ENCODE measurements around the gene FAM156A.
A peak's percentile ranks its signal among the peaks of the same experiment; 100 is the strongest.

FAM156A gene

DNA sequence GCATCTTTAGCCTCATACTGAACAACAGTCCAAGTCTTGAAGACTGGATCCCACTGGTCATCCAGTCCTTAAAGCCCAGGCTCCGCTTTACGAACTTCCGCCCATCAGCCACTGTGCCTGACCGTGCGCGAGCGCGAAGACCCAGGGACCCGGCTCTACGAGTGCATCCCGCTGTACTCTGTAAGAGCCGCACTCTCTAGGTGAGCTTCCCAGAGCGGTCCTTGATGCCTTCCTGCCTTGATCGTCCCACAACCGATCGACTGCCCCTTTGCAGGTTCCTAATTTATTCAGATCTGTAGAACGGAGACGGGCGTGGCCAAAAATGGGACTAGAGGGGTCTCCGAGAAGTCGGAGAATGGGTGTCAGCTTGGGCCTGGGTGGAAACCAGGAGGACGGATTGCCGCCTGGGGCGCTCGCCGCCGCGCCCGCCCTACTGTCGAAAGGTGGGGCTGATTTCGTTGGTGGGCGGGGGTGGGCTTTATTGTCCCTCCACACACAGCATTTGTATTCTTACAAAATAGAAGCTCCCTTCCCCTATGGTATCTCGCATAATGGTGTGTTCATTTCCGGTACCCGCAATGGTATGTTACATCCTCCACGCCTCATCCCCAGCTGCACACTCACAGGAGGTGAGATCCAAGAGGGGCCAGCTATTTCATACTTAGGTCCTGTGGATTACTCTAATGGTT, 42.3 kb upstream of the FAM156A start:
- in situ Hi-C loops (cut with MboI; ENCODE audit: low sequenced_read_pairs, unreplicated experiment), result no loop called here
- TF ChIP-seq, protein P1, sequence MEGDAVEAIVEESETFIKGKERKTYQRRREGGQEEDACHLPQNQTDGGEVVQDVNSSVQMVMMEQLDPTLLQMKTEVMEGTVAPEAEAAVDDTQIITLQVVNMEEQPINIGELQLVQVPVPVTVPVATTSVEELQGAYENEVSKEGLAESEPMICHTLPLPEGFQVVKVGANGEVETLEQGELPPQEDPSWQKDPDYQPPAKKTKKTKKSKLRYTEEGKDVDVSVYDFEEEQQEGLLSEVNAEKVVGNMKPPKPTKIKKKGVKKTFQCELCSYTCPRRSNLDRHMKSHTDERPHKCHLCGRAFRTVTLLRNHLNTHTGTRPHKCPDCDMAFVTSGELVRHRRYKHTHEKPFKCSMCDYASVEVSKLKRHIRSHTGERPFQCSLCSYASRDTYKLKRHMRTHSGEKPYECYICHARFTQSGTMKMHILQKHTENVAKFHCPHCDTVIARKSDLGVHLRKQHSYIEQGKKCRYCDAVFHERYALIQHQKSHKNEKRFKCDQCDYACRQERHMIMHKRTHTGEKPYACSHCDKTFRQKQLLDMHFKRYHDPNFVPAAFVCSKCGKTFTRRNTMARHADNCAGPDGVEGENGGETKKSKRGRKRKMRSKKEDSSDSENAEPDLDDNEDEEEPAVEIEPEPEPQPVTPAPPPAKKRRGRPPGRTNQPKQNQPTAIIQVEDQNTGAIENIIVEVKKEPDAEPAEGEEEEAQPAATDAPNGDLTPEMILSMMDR (IDR thresholded peaks at IDR 0.05; ENCODE audit: borderline replicate concordance, control extremely low read depth, extremely low read depth, insufficient read depth, missing control alignments), result no peak
- peak; percentile 32 for DNase-seq (ENCODE audit: low spot score)

DNA sequence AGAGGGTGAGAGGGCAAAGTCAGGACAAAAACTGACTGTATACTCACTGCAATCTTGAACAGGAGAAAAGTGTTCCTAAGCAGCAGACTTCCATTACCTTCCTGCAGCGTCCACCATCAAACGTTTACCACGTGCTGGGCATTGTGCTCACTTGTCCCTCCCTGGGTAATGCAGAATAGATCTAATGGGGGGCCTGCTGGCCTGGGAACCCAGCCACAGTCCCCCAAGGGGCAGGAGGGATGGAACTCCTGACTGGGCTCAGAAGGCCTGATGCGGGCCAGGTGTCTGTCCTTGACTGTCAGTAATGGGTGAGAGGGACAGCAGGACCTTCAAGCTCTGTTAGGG, 37.6 kb upstream of the FAM156A start:
- DNase-seq (ENCODE audit: low spot score), result no peak
- TF ChIP-seq, protein P1 (IDR thresholded peaks at IDR 0.05; ENCODE audit: borderline replicate concordance, control extremely low read depth, extremely low read depth, insufficient read depth, missing control alignments), result no peak
- in situ Hi-C loops (cut with MboI; ENCODE audit: low sequenced_read_pairs, unreplicated experiment), result loop anchor here (25.0 kb wide), 1 partner anchor 409 kb away; no protein-coding TSS in a partner anchor

DNA sequence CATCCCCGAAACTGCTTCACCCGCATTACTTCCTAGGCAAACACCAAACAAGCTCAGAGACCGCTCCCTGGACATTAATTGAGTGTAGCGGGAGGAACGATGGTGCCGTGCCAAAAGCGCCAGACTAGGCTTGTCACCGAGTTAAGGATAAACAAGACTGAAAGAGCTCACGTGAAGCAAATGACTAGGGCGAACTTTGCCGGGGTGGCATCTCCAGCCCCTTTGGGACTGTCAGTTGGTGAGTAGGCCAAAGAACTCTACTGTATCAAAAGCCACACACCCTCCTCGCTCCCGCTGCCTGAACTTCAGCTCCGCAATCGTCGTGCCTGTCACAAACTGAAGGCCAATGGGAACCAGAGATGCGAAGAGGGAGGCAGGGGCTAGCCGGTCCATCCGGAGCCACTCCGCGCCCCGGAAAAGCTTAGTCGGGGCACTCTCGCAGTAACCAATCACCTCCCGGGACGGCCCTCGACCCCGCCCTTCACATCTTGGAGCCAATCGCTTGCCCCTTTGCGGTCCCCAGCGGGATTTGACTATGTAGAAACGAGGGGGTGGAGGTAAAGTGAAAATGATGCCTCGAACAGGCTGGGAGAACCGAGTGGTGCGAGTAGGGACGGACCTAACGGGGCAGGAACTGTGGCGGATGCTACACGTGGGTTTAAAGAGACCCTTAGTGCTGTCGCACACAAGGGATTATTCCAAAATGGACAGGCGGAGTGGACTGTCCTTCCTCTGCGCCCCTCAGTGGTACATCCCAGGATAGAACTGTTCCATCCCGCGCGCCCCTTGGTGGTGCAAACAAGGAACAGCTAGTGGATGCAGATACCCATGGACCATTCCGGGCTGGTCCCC, 37.0 kb upstream of the FAM156A start:
- TF ChIP-seq, protein P1 (IDR thresholded peaks at IDR 0.05; ENCODE audit: borderline replicate concordance, control extremely low read depth, extremely low read depth, insufficient read depth, missing control alignments), result peak; percentile 55

DNA sequence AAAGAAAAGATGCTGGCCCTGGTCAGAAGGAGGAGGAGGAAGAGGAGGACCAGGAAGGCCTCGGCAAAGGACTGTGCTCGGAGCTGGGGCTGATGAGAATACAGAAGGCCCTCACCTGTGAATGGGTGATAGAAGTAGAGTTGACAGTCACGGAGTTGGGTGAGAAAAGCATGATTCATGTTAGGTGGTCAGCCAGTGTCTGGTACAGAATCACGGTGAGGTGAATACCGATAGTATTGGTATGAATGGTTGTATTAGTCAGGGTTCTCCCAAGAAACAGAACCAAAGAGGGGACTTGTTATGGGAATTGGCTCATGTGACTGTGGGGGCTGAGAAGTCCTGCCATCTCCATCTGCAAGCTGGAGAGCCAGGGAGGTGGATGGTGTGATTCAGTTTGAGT, 32.5 kb upstream of the FAM156A start:
- in situ Hi-C loops (cut with MboI; ENCODE audit: low sequenced_read_pairs, unreplicated experiment), result loop anchor here (25.0 kb wide), 1 partner anchor 404 kb away; no protein-coding TSS in a partner anchor
- no peak for DNase-seq (ENCODE audit: low spot score)
- TF ChIP-seq, protein P1 (IDR thresholded peaks at IDR 0.05; ENCODE audit: borderline replicate concordance, control extremely low read depth, extremely low read depth, insufficient read depth, missing control alignments), result no peak

More for the DNA sequence above, 37.0 kb upstream of the FAM156A start:
- peak; percentile 86 for DNase-seq (ENCODE audit: low spot score)
- in situ Hi-C loops (cut with MboI; ENCODE audit: low sequenced_read_pairs, unreplicated experiment), result loop anchor here (25.0 kb wide), 1 partner anchor 408 kb away; no protein-coding TSS in a partner anchor

DNA sequence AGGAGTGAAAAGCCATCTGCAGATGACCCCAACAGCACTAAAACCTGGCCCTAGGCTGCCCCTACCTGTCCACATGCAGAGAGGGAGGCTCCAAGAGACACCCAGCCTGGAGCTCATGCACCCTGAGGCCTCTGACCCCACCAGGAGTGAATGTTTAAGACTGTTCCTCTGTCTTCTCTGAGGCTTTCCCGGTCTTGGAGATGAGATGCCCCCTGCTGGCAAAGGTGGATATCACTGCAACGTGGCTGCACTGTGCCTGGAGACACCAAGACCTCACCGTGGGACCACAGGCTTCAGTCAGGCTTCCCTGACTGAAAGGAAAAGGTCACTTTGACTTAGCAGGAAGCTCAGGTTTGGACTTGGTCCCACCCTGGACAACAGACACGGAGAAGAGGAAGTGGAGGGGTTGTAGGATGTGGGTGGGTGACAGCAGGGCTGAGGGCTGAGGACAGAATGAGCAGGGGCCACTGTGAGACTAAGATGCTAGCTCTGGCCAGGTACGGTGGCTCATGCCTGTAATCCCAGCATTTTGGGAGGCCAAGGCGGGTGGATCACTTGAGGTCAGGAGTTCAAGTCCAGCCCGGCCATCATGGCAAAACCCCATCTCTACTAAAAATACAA, 31.8 kb upstream of the FAM156A start:
- in situ Hi-C loops (cut with MboI; ENCODE audit: low sequenced_read_pairs, unreplicated experiment), result loop anchor here (25.0 kb wide), 1 partner anchor 403 kb away; no protein-coding TSS in a partner anchor
- TF ChIP-seq, protein P1 (IDR thresholded peaks at IDR 0.05; ENCODE audit: borderline replicate concordance, control extremely low read depth, extremely low read depth, insufficient read depth, missing control alignments), result peak; percentile 48
- peak; percentile 73 for DNase-seq (ENCODE audit: low spot score)
